Measurements from ENCODE around the gene AFM. TPM values are rescaled to one million over a fixed set of nuclear protein-coding genes. Genes with fewer than 3 reads are reported as not detected.

The AFM gene
- total RNA-seq, 1 donor from 2014 or later: not detected

Other genes starting within 250 kb of the AFM start
- 53.3 TPM for gene ANKRD17, start 222.9 kb upstream of the AFM start, total RNA-seq
- gene ALB, start 77.5 kb upstream of the AFM start, total RNA-seq: not detected
- gene AFP, start 45.5 kb upstream of the AFM start, total RNA-seq: not detected
- gene RASSF6, start 138.7 kb downstream of the AFM start, total RNA-seq: not detected

Measured in left ventricle myocardium superior (tissue), 1 donor.